DLD1 (cell line): ENCODE data around the gene ZNF672.

Experiments
- in situ Hi-C: cut with HindIII; loops from 2 replicates; pipeline ENCODE4 v1.10.0; 2017; ENCODE audit warnings: low sequenced_read_pairs

ZNF672 gene

GRCh38 chr1:248831842-248832241, 6.2 kb upstream of the ZNF672 start:
- in situ Hi-C loops, result no loop called here

GRCh38 chr1:248834343-248834940, 3.6 kb upstream of the ZNF672 start:
- in situ Hi-C loops, result no loop called here

GRCh38 chr1:248837045-248837780, 811 bp upstream of the ZNF672 start:
- in situ Hi-C loops, result no loop called here

DNA sequence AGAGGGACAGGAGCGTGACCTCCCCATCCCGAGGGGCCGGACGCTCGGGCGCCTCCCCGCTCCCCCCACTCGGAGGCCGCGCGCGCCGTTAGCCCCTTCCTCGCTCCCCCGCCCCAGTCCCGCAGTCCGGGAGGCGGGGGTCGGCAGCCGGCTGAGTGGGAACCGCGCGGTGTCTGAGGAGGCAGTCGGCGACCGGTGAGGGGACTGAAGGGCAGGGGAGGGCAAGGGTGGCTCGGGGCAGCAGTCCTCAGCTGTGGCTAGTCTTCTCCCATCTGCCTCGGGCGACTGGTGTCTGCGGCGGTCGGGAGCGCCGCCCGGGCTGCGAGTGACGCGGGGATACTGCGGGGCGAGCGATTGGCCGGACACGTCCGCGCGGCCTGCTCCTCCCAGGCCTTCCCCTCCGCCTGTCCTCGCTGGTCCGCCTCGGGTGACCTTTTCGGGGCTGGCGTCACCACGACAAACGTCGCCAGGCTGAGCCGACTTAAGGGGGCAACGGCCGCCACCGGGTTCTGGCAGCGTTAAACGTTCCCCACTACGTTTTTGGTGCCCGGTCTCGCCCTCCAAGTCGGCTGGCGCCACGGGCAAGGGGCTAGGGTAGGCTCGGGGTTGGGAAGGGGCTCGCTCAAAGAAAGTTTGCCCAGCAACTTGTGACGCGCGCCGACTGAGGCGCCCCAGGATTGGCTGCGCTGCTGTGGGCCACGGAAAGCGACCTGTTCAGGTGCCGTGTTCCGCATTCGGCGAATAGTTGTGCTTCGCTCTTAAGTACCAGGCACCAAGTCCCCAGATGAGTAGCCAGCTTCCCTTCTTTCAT, 538 bp downstream of the ZNF672 start:
- in situ Hi-C loops, result no loop called here

- in situ Hi-C loops, result no loop called here
Observed at GRCh38 chr1:248839168-248839555, 1.1 kb downstream of the ZNF672 start.

DNA sequence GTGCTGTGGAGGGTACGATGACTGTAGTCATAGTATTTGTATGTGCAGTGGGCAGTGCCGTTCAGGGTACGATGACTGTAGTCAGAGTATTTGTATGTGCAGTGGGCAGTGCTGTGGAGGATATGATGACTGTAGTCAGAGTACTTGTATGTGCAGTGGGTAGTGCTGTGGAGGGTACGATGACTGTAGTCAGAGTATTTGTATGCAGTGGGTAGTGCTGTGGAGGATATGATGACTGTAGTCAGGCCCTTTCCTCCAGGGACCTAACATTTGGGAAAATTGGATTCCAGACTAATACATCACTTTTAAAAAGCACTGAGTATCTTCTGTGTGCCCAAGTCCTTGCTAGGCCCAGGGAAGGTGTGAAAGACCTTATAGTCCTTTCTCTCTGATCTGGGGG, 2.9 kb downstream of the ZNF672 start:
- in situ Hi-C loops, result no loop called here

DNA sequence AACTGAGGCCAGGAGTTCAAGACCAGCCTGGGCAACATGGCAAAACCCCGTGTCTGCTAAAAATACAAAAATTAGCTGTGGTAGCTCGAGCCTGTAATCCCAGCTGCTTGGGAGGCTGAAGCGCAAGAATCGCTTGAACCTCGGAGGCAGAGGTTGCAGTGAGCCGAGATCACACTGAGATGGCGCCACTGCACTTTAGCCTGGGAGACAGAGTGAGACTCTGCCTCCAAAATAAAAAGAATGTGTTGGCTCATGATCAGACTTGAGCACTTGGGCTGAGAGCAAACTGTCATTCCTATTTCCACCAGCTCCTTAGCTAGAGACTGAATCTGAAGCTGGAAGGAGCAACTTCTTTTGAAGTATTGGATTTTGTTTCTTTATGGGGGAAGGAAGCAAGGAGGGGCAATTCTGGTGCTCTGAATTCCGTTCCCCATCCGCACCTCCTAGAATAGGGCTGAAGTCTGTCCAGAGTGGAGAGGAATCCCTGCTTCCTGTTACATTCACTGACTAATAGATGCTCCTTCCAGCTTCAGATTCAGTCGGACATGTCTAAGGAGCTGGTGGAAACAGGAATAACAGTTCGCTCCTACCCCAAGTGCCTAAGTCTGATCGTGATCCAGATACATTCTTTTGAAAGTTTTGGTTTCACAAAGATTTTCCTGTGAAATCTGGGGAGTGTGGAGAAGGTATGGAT, 3.8 kb downstream of the ZNF672 start:
- in situ Hi-C loops, result no loop called here

GRCh38 chr1:248842781-248843331, 4.8 kb downstream of the ZNF672 start:
- in situ Hi-C loops, result no loop called here

GRCh38 chr1:248843687-248844086, 5.7 kb downstream of the ZNF672 start:
- in situ Hi-C loops, result no loop called here

DNA sequence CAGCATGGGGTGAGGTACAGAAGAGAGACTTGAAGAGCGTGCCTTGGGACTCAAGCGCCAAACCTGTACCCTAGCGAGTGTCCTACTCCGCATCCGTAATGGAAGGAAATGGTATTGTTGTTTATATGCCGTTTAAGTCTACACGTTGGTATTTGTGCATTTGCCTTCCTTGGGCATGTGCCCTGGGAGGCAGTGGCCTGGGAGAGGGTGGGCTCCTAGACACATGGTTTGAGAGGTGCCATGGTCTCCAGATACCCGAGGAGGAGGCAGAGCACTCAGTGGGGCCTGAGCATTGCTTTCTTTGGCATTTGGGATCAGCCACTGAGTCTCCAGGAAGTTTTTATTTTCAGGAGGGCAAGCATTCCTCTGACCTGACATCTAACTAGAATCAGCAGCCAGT, 6.5 kb downstream of the ZNF672 start:
- in situ Hi-C loops, result no loop called here

DNA sequence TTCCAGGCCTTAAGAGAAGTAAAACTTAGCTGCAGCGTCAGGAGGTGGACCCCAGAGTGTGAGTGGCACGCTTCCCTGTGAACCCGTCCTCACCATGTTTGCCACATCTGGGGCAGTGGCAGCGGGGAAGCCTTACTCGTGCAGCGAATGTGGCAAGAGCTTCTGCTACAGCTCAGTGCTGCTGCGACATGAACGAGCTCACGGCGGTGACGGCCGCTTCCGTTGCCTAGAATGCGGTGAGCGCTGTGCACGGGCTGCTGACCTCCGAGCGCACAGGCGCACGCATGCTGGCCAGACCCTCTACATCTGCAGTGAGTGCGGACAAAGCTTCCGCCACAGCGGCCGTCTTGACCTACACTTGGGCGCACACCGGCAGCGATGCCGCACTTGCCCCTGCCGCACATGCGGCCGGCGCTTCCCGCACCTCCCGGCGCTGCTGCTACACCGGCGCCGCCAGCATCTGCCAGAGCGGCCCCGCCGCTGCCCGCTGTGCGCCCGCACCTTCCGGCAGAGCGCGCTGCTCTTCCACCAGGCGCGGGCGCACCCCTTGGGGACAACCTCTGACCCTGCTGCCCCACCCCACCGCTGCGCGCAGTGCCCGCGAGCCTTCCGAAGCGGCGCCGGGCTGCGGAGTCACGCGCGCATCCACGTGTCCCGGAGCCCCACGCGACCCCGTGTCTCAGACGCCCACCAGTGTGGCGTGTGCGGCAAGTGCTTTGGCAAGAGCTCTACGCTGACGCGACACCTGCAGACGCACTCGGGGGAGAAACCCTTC, 9.3 kb downstream of the ZNF672 start:
- in situ Hi-C loops, result no loop called here

DNA sequence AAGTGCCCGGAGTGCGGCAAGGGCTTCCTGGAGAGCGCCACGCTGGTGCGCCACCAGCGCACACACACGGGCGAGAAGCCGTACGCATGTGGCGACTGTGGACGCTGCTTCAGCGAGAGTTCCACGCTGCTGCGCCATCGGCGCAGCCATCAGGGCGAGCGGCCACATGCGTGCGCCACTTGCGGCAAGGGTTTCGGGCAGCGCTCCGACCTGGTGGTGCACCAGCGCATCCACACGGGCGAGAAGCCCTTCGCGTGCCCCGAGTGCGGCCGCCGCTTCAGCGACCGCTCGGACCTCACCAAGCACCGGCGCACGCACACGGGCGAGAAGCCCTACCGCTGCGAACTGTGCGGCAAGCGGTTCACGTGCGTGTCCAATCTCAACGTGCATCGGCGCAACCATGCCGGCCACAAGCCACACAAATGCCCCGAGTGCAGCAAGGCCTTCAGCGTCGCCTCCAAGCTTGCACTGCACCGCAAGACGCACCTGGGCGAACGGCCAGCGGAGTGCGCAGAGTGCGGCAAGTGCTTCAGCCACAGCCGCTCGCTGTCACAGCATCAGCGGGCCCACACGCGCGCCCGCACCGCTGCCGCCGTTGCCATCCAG, 10.0 kb downstream of the ZNF672 start:
- in situ Hi-C loops, result no loop called here

DNA sequence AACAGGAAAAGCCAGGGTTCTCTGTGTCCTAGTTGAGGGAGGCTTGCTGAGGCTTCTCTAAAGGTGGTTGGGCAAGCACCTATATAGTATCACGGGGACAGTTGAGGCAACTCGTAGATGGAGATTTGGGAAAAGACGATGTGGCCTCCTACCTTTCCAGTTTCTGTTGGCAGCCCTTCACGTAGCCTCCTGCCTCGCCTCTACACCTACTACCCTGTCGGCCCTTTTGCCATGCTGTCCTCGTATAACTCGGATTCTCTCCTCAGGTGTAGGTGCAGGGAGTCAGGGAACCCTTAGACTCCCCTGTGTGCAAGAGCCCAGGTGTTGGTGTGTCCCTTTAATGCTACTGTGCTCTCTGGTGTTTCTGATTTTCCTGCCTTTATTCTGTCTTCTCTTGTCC, 10.6 kb downstream of the ZNF672 start:
- in situ Hi-C loops, result no loop called here

DNA sequence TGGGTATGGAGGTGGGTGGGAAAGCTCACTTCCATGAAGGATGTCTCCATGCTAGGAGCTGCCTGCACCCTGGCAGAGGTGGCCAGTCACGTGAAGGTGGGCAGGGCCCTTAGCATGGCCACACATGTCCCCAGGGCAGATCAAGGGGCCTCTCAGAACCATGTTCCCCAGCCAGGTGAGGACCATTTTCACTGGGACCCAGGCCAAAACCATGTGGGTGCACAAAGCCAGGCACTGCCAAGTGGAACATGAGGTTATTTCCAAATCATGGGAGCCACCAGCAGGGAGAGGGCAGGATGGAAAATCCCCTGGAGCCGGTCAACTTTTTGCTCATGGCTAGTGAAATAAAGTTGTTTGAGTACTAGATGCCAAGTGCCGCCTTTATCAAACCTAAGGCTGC, 11.1 kb downstream of the ZNF672 start:
- in situ Hi-C loops, result no loop called here

DNA sequence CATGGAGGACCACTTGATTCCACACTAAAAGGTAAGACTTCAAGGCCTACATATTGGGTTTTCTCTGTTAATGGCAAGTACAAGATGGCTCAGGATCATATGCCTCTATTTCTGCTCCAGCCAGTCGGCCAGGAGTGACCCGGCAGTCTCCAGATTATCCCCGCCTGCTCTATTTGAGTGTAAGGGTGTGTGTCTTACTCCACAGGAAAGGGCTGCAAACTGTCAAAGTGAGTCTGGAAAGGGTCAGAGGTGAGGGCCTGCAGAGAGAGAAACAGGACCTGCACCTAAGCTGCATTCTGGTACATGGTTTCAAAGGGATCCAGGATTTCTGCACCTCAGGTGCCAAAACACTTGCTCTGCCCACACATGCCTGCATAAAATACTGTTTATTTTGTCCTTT, 11.6 kb downstream of the ZNF672 start:
- in situ Hi-C loops, result no loop called here

GRCh38 chr1:248850124-248850523, 12.1 kb downstream of the ZNF672 start:
- in situ Hi-C loops, result no loop called here

GRCh38 chr1:248850536-248851251, 12.7 kb downstream of the ZNF672 start:
- in situ Hi-C loops, result no loop called here

GRCh38 chr1:248851390-248851789, 13.4 kb downstream of the ZNF672 start:
- in situ Hi-C loops, result no loop called here
